HCT116 (cell line): ENCODE measurements around the gene RPA4. TPM values are rescaled to one million over a fixed set of nuclear protein-coding genes. Genes with fewer than 3 reads are reported as not detected.

Source experiments
- ATAC-seq: fragments of 200-7000 bp; cut with Tn5 transposase; 2 replicates; pipeline ENCODE4 v1.9.1; 2020; ENCODE audit warnings: mild to moderate bottlenecking, moderate library complexity
- BruUV-seq: library from RNA; stranded (reverse); fragments of 400-500 nt; replicated peaks from 2 replicates; lab custom pipeline; 2021; lab: Mats Ljungman, UMichigan
- CTCF ChIA-PET: fragments of 300-600 bp; sonication (Branson Sonifier 250); formaldehyde crosslinking; loops from one replicate; lab custom pipeline; 2021; ENCODE audit warnings: antibody characterized with exemption; lab: Charles Lee
- POLR2A ChIA-PET: fragments of 300-600, 350-600 bp; sonication (Branson Sonifier 250); formaldehyde crosslinking; loops from one replicate; lab custom pipeline; 2021; ENCODE audit warnings: antibody characterized with exemption; lab: Charles Lee
- RAD21 ChIA-PET, 2 experiments: fragments of 300-600 bp; sonication (Branson Sonifier 250); formaldehyde crosslinking; loops; one replicate each; lab custom pipeline; 2023; ENCODE audit warnings: low total read pairs in 2 of 2; ENCODE audit not compliant: uncharacterized antibody in 2 of 2, unreplicated experiment in 2 of 2, low non-redundant PET in 1 of 2; lab: Charles Lee
- DNase-seq: peaks from one replicate; pipeline ENCODE4 v3.0.0-alpha.2; 2010; ENCODE audit warnings: low read depth, low spot score
- H2AFZ ChIP-seq: fragments of 200-600 bp; shearing (Covaris generic), sonication (generic); 2 replicates; pipeline ENCODE4 v1.6.1; 2017; ENCODE audit warnings: low read depth, mixed run types, mixed read lengths, antibody characterized with exemption, low read length; ENCODE audit not compliant: poor library complexity, severe bottlenecking
- H3K27ac ChIP-seq: 2 replicates; pipeline ENCODE4 v1.5.1; 2012; ENCODE audit warnings: low read depth, low read length
- H3K27me3 ChIP-seq: fragments of 200-600 bp; sonication (generic); 2 replicates; pipeline ENCODE4 v1.6.1; 2016; ENCODE audit warnings: mixed run types, low read length, mixed read lengths; ENCODE audit not compliant: insufficient read depth
- H3K36me3 ChIP-seq, 2 experiments: fragments of 200-500 bp in 1 of 2; fragments of 200-600 bp in 1 of 2; sonication (Bioruptor generic) in 1 of 2; sonication (generic) in 1 of 2; 2 replicates each; pipeline versions ENCODE4 v1.5.1 to v1.6.1; 2014 to 2016; ENCODE audit warnings: low read length in 2 of 2, inconsistent platforms in 1 of 2, mixed read lengths in 1 of 2, mixed run types in 1 of 2; ENCODE audit not compliant: insufficient read depth in 2 of 2, control insufficient read depth in 1 of 2
- H3K4me1 ChIP-seq, 2 experiments: fragments of 200-600 bp in 1 of 2; sonication (generic) in 1 of 2; 2 replicates each; pipeline versions ENCODE4 v1.5.1 to v1.6.1; 2012 to 2017; ENCODE audit warnings: low read length in 2 of 2, inconsistent platforms in 1 of 2, mild to moderate bottlenecking in 1 of 2, mixed read lengths in 1 of 2, mixed run types in 1 of 2, moderate library complexity in 1 of 2; ENCODE audit not compliant: insufficient read depth in 2 of 2, control insufficient read depth in 1 of 2
- H3K4me2 ChIP-seq: fragments of 200-600 bp; sonication (generic); 2 replicates; pipeline ENCODE4 v1.6.1; 2017; ENCODE audit warnings: mixed run types, low read length, mixed read lengths
- H3K4me3 ChIP-seq, 2 experiments: fragments of 200-600 bp in 1 of 2; sonication (generic) in 1 of 2; replicated peaks in 1 of 2; 2 replicates each; pipeline ENCODE4 v1.5.1; 2011 to 2016; ENCODE audit warnings: low read length in 2 of 2, control low read depth in 1 of 2, low read depth in 1 of 2, mild to moderate bottlenecking in 1 of 2, mixed read lengths in 1 of 2, mixed run types in 1 of 2
- H3K79me2 ChIP-seq: fragments of 200-600 bp; sonication (generic); 2 replicates; pipeline ENCODE4 v1.6.1; 2017; ENCODE audit warnings: mild to moderate bottlenecking, mixed run types, low read length, moderate library complexity, mixed read lengths; ENCODE audit not compliant: insufficient read depth
- H3K9ac ChIP-seq: fragments of 200-600 bp; sonication (generic); 2 replicates; pipeline ENCODE4 v1.6.1; 2016; ENCODE audit warnings: low read length, mixed read lengths
- H3K9me2 ChIP-seq: fragments of 200-600 bp; sonication (generic), shearing (Covaris generic); 2 replicates; pipeline ENCODE4 v1.6.1; 2017; ENCODE audit warnings: mixed run types, mild to moderate bottlenecking, moderate library complexity; ENCODE audit not compliant: insufficient read depth
- H3K9me3 ChIP-seq, 2 experiments: fragments of 200-500 bp in 1 of 2; fragments of 200-600 bp in 1 of 2; sonication (Bioruptor generic) in 1 of 2; sonication (generic) in 1 of 2; 2 replicates each; pipeline ENCODE4 v1.6.1; 2014 to 2017; ENCODE audit warnings: low read length in 2 of 2, mixed read lengths in 2 of 2, inconsistent platforms in 1 of 2, low read depth in 1 of 2, mild to moderate bottlenecking in 1 of 2, mixed run types in 1 of 2, moderate library complexity in 1 of 2; ENCODE audit not compliant: control insufficient read depth in 1 of 2, insufficient read depth in 1 of 2
- H4K20me1 ChIP-seq: fragments of 200-600 bp; sonication (generic), shearing (Covaris generic); 2 replicates; pipeline ENCODE4 v1.6.1; 2017; ENCODE audit warnings: mixed run types, mild to moderate bottlenecking, moderate library complexity; ENCODE audit not compliant: insufficient read depth
- CBX3 ChIP-seq: IDR thresholded peaks from 2 replicates; pipeline ENCODE4 v1.6.1; 2012; ENCODE audit warnings: low read depth
- CEBPB ChIP-seq: IDR thresholded peaks from 2 replicates; pipeline ENCODE4 v1.6.1; 2012; ENCODE audit warnings: low read depth
- EGR1 ChIP-seq: IDR thresholded peaks from 2 replicates; pipeline ENCODE4 v1.6.1; 2012; ENCODE audit warnings: low read depth
- EZH2 ChIP-seq: fragments of 200-600 bp; sonication (generic); IDR thresholded peaks from 2 replicates; pipeline ENCODE4 v1.6.1; 2017; ENCODE audit warnings: antibody characterized with exemption, mixed run types
- EZH2phosphoT487 ChIP-seq: fragments of 200-600 bp; IDR thresholded peaks from 2 replicates; pipeline ENCODE4 v1.6.1; 2018; ENCODE audit warnings: antibody characterized with exemption, borderline replicate concordance
- FOSL1 ChIP-seq: IDR thresholded peaks from 2 replicates; pipeline ENCODE4 v1.6.1; 2012; ENCODE audit warnings: low read depth
- JUND ChIP-seq: IDR thresholded peaks from 2 replicates; pipeline ENCODE4 v1.6.1; 2012
- POLR2A ChIP-seq: IDR thresholded peaks from 2 replicates; pipeline ENCODE4 v1.7.0; 2011; ENCODE audit warnings: borderline replicate concordance; ENCODE audit not compliant: insufficient read depth, insufficient read length; ENCODE audit errors: extremely low read depth
- POLR2AphosphoS5 ChIP-seq: IDR thresholded peaks from 2 replicates; pipeline ENCODE4 v1.6.1; 2011; ENCODE audit warnings: mild to moderate bottlenecking, low read depth, low read length, moderate library complexity
- RAD21 ChIP-seq: IDR thresholded peaks from 2 replicates; pipeline ENCODE4 v1.6.1; 2012; ENCODE audit warnings: low read depth, mild to moderate bottlenecking
- SIN3A ChIP-seq: IDR thresholded peaks from 2 replicates; pipeline ENCODE4 v1.6.1; 2012; ENCODE audit warnings: low read depth
- SP1 ChIP-seq: IDR thresholded peaks from 2 replicates; pipeline ENCODE4 v1.6.1; 2012; ENCODE audit warnings: low read depth
- SRF ChIP-seq: IDR thresholded peaks from 2 replicates; pipeline ENCODE4 v1.6.1; 2012; ENCODE audit warnings: low read depth
- TCF7L2 ChIP-seq: IDR thresholded peaks from 2 replicates; pipeline ENCODE4 v1.7.0; 2011; ENCODE audit warnings: borderline replicate concordance, inconsistent platforms; ENCODE audit not compliant: insufficient read depth, insufficient read length; ENCODE audit errors: extremely low read depth
- YY1 ChIP-seq: IDR thresholded peaks from 2 replicates; pipeline ENCODE4 v1.6.1; 2011; ENCODE audit warnings: low read length, low read depth, moderate library complexity, mild to moderate bottlenecking; ENCODE audit not compliant: insufficient replicate concordance; ENCODE audit errors: extremely low read depth
- intact Hi-C: fragments of 100-400 bp; cut with micrococcal nuclease; formaldehyde crosslinking; loops from 2 replicates; pipeline ENCODE4 v1.10.0; 2022
- total RNA-seq: library from RNA; stranded (reverse); gene quantifications from one replicate; pipeline ENCODE4 v1.2.1, GENCODE V29; 2021; ENCODE audit not compliant: unreplicated experiment
- TF ChIP-seq, protein P1 (sequence below): IDR thresholded peaks from 2 replicates; pipeline ENCODE4 v1.6.1; 2012

Gene RPA4
- total RNA-seq, 1 experiment from 2014 or later, result 0.20 TPM

DNA sequence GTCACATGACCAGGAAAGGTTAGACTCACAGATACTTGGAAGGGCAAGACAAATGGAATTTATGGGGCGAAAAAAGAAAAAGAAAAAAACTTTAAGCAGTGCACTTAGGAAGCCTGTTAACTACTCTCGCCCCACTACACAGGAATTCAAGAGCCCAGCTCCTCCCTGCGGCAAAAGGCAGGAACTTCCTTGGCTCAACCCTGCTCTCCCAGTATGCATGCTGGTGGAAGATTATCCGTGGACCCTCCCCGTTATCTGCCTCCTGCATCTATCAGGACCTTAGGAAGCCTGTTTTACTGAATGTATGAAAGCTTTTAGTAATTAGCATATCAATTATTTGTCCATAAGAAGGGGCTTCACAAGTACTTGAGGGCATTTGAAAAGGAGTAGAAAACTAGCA, 40.1 kb upstream of the RPA4 start:
- Histone ChIP-seq H4K20me1 (no peaks in the 10 kb centered on the region), H3K79me2 (no peaks in the 10 kb centered on the region), H3K4me3 (no peak overlapping the region), H2AFZ (no peak overlapping the region), H3K9me2 (no peaks in the 10 kb centered on the region), H3K9ac (no peak overlapping the region), H3K27ac (no peak overlapping the region), H3K9me3 (no peaks in the 10 kb centered on the region), H3K4me1 (peaks cover 4 to 5% of the 10 kb centered on the region in 2 experiments; a peak in 2 of 4 replicates), H3K27me3 (no peaks in the 10 kb centered on the region), H3K36me3 (no peaks in the 10 kb centered on the region), H3K4me2 (no peak overlapping the region)
- no TSS peak for BruUV-seq
- ChIA-PET POLR2A (no interaction called here), CTCF (no interaction called here), RAD21 (no interaction called here)
- no peak for TF ChIP-seq POLR2A
- TF ChIP-seq CBX3, result no peak
- no peak for TF ChIP-seq TCF7L2
- no peak for TF ChIP-seq FOSL1
- TF ChIP-seq RAD21, result no peak
- no peak for TF ChIP-seq SP1
- TF ChIP-seq, protein P1, sequence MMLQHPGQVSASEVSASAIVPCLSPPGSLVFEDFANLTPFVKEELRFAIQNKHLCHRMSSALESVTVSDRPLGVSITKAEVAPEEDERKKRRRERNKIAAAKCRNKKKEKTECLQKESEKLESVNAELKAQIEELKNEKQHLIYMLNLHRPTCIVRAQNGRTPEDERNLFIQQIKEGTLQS, result no peak
- no peak for TF ChIP-seq YY1
- TF ChIP-seq EGR1, result no peak
- no peak for TF ChIP-seq POLR2AphosphoS5
- TF ChIP-seq SIN3A, result no peak
- TF ChIP-seq SRF, result no peak
- no peak for TF ChIP-seq EZH2phosphoT487
- TF ChIP-seq JUND, result no peak
- TF ChIP-seq CEBPB, result no peak
- TF ChIP-seq EZH2, result no peak
- no peak for ATAC-seq
- intact Hi-C loops, result no loop called here
- DNase-seq, result no peak
